ENCODE measurements around the gene ARHGAP19. TPM values are rescaled to one million over a fixed set of nuclear protein-coding genes. Genes with fewer than 3 reads are reported as not detected.

Gene ARHGAP19
- total RNA-seq, 4 donors from 2014 or later, result 3.5 to 5.4 (median 4.6) TPM

DNA sequence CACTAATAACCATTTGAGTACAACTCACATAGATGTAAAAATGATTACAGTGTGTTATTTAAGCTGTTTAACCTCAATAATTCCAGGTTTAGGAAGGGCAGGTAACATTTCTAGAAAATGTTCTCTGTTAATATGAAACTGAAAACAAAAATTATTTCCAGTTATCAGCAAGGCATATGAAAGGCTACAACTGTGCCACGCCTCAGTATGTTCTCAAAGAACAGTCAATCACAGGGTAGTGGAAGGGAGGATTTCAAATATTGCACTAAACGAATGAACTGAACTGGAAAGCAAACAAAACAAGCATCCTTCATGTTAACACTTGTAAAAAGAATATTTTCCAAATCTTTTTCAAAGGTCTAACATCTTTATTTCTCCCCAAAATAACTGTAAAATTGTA lies 31.3 kb downstream of the ARHGAP19 start:
- no peak overlapping the region for H3K4me3 ChIP-seq
- DNase-seq (ENCODE audit: extremely low spot score), result no peak
- H3K27ac ChIP-seq (replicated peaks in 1 of 4), result no peak overlapping the region
- H3K27me3 ChIP-seq, result no peaks in the 10 kb centered on the region
- intact Hi-C loops (cut with DNase I), result no loop called here
- H3K9me3 ChIP-seq, result no peaks in the 10 kb centered on the region
- TF ChIP-seq, protein P1, sequence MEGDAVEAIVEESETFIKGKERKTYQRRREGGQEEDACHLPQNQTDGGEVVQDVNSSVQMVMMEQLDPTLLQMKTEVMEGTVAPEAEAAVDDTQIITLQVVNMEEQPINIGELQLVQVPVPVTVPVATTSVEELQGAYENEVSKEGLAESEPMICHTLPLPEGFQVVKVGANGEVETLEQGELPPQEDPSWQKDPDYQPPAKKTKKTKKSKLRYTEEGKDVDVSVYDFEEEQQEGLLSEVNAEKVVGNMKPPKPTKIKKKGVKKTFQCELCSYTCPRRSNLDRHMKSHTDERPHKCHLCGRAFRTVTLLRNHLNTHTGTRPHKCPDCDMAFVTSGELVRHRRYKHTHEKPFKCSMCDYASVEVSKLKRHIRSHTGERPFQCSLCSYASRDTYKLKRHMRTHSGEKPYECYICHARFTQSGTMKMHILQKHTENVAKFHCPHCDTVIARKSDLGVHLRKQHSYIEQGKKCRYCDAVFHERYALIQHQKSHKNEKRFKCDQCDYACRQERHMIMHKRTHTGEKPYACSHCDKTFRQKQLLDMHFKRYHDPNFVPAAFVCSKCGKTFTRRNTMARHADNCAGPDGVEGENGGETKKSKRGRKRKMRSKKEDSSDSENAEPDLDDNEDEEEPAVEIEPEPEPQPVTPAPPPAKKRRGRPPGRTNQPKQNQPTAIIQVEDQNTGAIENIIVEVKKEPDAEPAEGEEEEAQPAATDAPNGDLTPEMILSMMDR (IDR thresholded peaks at IDR 0.05), result no peak
- TF ChIP-seq EP300 (IDR thresholded peaks at IDR 0.05) (no peak), POLR2A (IDR thresholded peaks at IDR 0.05; ENCODE audit: low read depth) (no peak), POLR2AphosphoS5 (IDR thresholded peaks at IDR 0.05) (no peak)
- H3K36me3 ChIP-seq, result peaks cover 0 to 53% (median 20%) of the 10 kb centered on the region in 4 donors
- no peaks in the 10 kb centered on the region for H3K4me1 ChIP-seq
- 91% methylated on average over 2 of the region's 2 CpGs for WGBS

DNA sequence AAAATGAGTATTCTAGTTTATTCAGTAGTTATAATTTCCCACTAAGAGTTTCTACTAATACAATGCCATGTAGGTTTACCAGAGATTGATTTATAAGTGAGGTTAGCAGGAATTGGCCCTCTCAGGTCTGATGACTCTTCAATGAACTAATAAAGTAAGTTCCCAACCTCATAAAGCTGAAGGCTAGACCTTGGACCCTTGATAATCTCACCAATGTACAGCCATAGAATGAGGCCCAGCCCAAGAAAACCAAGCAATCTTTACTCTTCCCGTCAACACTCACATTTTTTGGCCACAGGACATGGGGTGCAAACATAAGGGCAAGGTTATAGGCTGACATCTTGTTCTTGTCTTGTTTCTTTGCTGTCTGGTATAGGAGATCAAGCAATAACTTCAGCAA lies 33.3 kb downstream of the ARHGAP19 start:
- TF ChIP-seq, protein P1 (IDR thresholded peaks at IDR 0.05), result no peak
- TF ChIP-seq EP300 (IDR thresholded peaks at IDR 0.05) (no peak), POLR2A (IDR thresholded peaks at IDR 0.05; ENCODE audit: low read depth) (no peak), POLR2AphosphoS5 (IDR thresholded peaks at IDR 0.05) (no peak)
- Histone ChIP-seq H3K4me3 (no peak overlapping the region), H3K4me1 (no peaks in the 10 kb centered on the region), H3K9me3 (no peaks in the 10 kb centered on the region), H3K36me3 (peaks cover 0 to 52% (median 29%) of the 10 kb centered on the region in 4 donors), H3K27me3 (no peaks in the 10 kb centered on the region), H3K27ac (replicated peaks in 1 of 4) (no peak overlapping the region)
- no peak for DNase-seq (ENCODE audit: extremely low spot score)
- 100% methylated on average over 1 of the region's 1 CpG for WGBS
- intact Hi-C loops (cut with DNase I), result no loop called here

DNA sequence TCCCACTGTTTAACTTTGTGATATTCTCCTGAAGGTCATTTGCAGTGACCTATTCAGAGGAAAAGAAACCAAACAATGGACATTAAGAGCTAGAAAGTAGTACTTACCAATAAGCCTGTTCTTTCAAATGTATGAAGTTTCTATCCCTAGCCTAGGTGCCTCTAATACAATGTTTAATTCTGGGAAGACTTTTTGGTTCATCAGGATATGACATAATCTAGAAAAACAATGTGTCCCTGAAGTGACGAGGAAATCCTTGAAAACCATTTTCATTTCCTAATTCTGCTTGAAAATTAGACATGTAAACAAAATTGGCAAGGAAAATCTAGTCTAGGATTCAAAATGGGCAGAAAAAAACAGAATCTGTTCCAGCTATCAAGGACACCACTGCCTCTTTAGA lies 36.1 kb downstream of the ARHGAP19 start:
- H3K4me1 ChIP-seq, result no peaks in the 10 kb centered on the region
- peaks cover 3 to 45% (median 24%) of the 10 kb centered on the region in 4 donors for H3K36me3 ChIP-seq
- WGBS, result 68% methylated on average over 1 of the region's 1 CpG
- H3K27me3 ChIP-seq, result no peaks in the 10 kb centered on the region
- TF ChIP-seq POLR2AphosphoS5 (IDR thresholded peaks at IDR 0.05) (no peak), EP300 (IDR thresholded peaks at IDR 0.05) (no peak), POLR2A (IDR thresholded peaks at IDR 0.05; ENCODE audit: low read depth) (no peak)
- TF ChIP-seq, protein P1 (IDR thresholded peaks at IDR 0.05), result no peak
- DNase-seq (ENCODE audit: extremely low spot score), result no peak
- H3K27ac ChIP-seq (replicated peaks in 1 of 4), result no peak overlapping the region
- H3K4me3 ChIP-seq, result no peak overlapping the region
- intact Hi-C loops (cut with DNase I), result no loop called here
- H3K9me3 ChIP-seq, result no peaks in the 10 kb centered on the region

DNA sequence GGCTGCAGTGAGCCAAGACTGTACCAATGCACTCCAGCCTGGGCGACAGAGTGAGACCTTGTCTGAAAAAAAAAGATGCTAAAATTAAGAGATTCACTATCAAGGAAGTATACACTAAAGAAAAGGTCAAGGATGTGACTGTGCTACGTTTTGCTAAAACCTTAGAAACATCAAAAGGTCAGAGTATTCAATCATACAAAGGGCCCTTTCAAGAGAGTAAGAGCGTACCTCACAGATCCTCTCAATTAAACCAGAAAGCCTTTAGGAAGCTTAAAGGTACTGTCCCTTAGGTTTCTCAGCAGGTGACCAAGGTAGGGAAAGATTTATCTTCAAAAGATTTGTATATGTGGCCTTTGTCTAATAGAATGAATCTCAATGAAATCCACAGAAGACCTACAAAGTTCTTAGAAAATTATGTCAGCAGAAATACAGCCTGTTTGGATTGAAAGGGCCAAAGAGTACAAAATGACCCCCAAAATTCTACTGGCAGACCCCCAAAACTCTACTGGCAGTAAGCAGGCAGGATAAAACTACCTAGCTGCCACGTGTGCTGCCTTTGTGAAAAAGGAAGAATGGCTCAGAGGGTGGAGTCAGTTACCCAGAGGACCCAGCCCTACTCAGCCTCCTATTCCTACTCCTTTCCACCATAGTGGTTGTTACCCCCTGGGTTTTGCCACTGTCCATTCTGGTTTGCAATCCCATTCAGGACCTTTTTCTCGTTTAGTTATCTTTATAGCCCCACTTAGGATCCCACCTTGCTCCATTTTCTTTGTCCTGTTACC lies 36.7 kb downstream of the ARHGAP19 start:
- TF ChIP-seq POLR2AphosphoS5 (IDR thresholded peaks at IDR 0.05) (no peak), EP300 (IDR thresholded peaks at IDR 0.05) (no peak), POLR2A (IDR thresholded peaks at IDR 0.05; ENCODE audit: low read depth) (no peak)
- TF ChIP-seq, protein P1 (IDR thresholded peaks at IDR 0.05), result no peak
- Histone ChIP-seq H3K4me1 (no peaks in the 10 kb centered on the region), H3K9me3 (no peaks in the 10 kb centered on the region), H3K36me3 (peaks cover 3 to 45% (median 25%) of the 10 kb centered on the region in 4 donors), H3K4me3 (no peak overlapping the region), H3K27ac (replicated peaks in 1 of 4) (no peak overlapping the region), H3K27me3 (no peaks in the 10 kb centered on the region)
- intact Hi-C loops (cut with DNase I), result no loop called here
- WGBS, result 79% methylated on average over 5 of the region's 5 CpGs
- no peak for DNase-seq (ENCODE audit: extremely low spot score)

All from esophagus muscularis mucosa (tissue), 4 donors.